ENCODE measurements around the gene NHERF1.

NHERF1 gene

DNA sequence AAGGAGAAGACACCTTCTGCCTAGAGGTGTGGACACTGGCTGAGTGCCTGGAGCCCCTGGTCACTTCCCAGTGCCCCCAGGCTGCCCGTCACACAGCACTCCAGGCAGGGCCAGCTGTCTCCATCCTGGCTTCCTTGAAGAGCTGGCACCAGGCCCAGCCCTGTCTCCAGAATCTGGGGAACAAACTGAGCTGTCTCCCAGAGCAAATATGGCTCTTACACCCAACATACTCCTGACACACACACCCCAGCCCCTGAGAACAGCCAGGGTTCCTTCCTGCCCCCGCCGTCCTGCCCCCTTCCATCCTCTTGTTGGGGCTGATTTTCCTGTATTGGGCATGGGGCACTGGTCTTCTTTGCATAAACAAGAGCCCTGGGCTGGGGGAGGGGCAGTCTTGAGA is 9.1 kb downstream of the NHERF1 start:
- Histone ChIP-seq H3K36me3 (ENCODE audit: low read length) (no peaks in the 10 kb centered on the region), H3F3A (ENCODE audit: insufficient read depth) (no peaks in the 10 kb centered on the region), H3K9me2 (replicated peaks; ENCODE audit: insufficient read depth, low read length) (no peaks in the 10 kb centered on the region), H3K4me2 (ENCODE audit: low read depth, low read length, poor library complexity, severe bottlenecking) (no peak overlapping the region), H3K27me3 (ENCODE audit: low read length) (no peaks in the 10 kb centered on the region), H3K4me3 (ENCODE audit: insufficient read depth, low read length, poor library complexity, severe bottlenecking) (no peak overlapping the region), H3K9me3 (ENCODE audit: insufficient read depth, low read length) (no peaks in the 10 kb centered on the region), H3K9ac (ENCODE audit: low read length) (no peak overlapping the region), H3K27ac (ENCODE audit: low read depth, low read length) (no peak overlapping the region), H2AFZ (ENCODE audit: low read depth, low read length, severe bottlenecking) (no peak overlapping the region), H4K20me1 (ENCODE audit: low read depth, low read length) (no peaks in the 10 kb centered on the region; the same call in 1 of the 2 replicates), H3K79me2 (ENCODE audit: insufficient read depth, low read length) (peaks cover 51% of the 10 kb centered on the region)
- TF ChIP-seq EZH2phosphoT487 (conservative IDR thresholded peaks at IDR 0.05; ENCODE audit: low read length), result no peak
- TF ChIP-seq, protein P1, sequence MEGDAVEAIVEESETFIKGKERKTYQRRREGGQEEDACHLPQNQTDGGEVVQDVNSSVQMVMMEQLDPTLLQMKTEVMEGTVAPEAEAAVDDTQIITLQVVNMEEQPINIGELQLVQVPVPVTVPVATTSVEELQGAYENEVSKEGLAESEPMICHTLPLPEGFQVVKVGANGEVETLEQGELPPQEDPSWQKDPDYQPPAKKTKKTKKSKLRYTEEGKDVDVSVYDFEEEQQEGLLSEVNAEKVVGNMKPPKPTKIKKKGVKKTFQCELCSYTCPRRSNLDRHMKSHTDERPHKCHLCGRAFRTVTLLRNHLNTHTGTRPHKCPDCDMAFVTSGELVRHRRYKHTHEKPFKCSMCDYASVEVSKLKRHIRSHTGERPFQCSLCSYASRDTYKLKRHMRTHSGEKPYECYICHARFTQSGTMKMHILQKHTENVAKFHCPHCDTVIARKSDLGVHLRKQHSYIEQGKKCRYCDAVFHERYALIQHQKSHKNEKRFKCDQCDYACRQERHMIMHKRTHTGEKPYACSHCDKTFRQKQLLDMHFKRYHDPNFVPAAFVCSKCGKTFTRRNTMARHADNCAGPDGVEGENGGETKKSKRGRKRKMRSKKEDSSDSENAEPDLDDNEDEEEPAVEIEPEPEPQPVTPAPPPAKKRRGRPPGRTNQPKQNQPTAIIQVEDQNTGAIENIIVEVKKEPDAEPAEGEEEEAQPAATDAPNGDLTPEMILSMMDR (IDR thresholded peaks at IDR 0.05; ENCODE audit: insufficient read depth, low read length, poor library complexity, severe bottlenecking), result no peak

DNA sequence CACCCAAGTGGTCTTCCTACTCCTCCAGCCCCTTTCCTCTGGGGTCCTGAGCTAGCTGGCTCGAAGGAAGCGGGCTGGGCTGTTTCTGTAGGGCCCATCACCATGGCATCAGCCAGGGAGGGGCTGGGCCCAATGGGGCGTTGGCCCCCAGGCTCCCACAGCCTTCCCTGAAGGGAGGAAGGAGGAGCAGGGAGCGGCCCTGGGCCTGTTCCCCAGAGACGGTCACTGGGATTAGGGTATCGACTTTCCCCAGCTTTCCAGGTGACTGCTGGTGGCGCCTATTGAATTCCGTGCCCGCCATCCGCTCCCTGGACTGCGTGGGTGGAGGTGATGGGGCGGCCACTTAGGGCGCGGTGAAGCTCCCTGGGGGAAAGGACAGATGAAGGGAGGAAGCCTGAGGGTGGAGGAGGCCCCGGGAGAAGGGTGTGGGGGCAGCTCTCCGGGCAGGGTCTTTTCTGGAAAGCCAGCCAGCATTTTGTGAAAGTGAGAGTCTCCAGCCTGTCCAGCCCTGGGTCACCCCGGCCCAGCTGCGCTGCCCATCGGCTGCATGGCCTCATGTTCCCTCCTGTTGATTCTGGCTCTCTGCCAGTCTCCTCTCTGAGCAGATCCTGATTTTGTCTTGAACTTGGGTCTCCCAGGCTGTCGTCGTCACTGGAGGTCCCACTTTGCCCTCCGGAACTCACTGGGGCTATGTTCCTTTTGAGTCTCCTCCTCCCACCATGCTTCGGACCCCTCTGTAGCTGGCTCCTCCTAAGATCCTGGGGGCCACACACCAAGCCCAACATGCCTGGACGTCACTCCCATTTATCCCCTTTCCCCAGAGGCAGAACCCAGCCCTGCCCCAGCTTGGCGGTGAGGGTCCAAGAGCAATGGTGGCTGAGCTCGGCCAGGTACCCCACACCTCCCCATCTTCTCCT is 9.8 kb downstream of the NHERF1 start:
- no peak overlapping the region for H3K27ac ChIP-seq (ENCODE audit: low read depth, low read length)
- H2AFZ ChIP-seq (ENCODE audit: low read depth, low read length, severe bottlenecking), result no peak overlapping the region
- no peaks in the 10 kb centered on the region for H3F3A ChIP-seq (ENCODE audit: insufficient read depth)
- H3K36me3 ChIP-seq (ENCODE audit: low read length), result no peaks in the 10 kb centered on the region
- no peak overlapping the region for H3K9ac ChIP-seq (ENCODE audit: low read length)
- no peaks in the 10 kb centered on the region for H3K9me3 ChIP-seq (ENCODE audit: insufficient read depth, low read length)
- peaks cover 44% of the 10 kb centered on the region for H3K79me2 ChIP-seq (ENCODE audit: insufficient read depth, low read length)
- H3K27me3 ChIP-seq (ENCODE audit: low read length), result no peaks in the 10 kb centered on the region
- no peaks in the 10 kb centered on the region; the same call in 1 of the 2 replicates for H4K20me1 ChIP-seq (ENCODE audit: low read depth, low read length)
- no peak for TF ChIP-seq EZH2phosphoT487 (conservative IDR thresholded peaks at IDR 0.05; ENCODE audit: low read length)
- TF ChIP-seq, protein P1 (IDR thresholded peaks at IDR 0.05; ENCODE audit: insufficient read depth, low read length, poor library complexity, severe bottlenecking), result no peak
- H3K4me2 ChIP-seq (ENCODE audit: low read depth, low read length, poor library complexity, severe bottlenecking), result no peak overlapping the region
- no peaks in the 10 kb centered on the region for H3K9me2 ChIP-seq (replicated peaks; ENCODE audit: insufficient read depth, low read length)
- no peak overlapping the region for H3K4me3 ChIP-seq (ENCODE audit: insufficient read depth, low read length, poor library complexity, severe bottlenecking)

DNA sequence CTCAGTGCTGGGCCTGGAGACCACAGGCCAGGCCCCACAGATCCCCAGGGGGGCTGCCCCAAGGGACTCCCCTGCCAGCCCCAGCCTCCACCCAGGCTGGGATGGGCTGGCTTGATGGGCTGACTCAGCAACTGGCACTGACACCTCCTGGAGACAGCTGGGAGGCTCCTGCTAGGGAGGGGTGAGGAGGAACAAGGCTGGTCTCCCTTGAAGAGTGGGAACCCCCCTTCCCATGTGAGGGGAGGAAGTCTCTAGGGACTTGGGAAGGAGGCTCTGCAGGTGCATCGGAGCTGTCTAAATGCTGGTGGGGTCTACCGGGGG is 10.4 kb downstream of the NHERF1 start:
- H3K4me3 ChIP-seq (ENCODE audit: insufficient read depth, low read length, poor library complexity, severe bottlenecking), result no peak overlapping the region
- H3K9me3 ChIP-seq (ENCODE audit: insufficient read depth, low read length), result no peaks in the 10 kb centered on the region
- no peak overlapping the region for H3K9ac ChIP-seq (ENCODE audit: low read length)
- H3K27ac ChIP-seq (ENCODE audit: low read depth, low read length), result no peak overlapping the region
- H3K36me3 ChIP-seq (ENCODE audit: low read length), result no peaks in the 10 kb centered on the region
- H3K79me2 ChIP-seq (ENCODE audit: insufficient read depth, low read length), result peaks cover 40% of the 10 kb centered on the region
- H3F3A ChIP-seq (ENCODE audit: insufficient read depth), result no peaks in the 10 kb centered on the region
- H2AFZ ChIP-seq (ENCODE audit: low read depth, low read length, severe bottlenecking), result no peak overlapping the region
- TF ChIP-seq, protein P1 (IDR thresholded peaks at IDR 0.05; ENCODE audit: insufficient read depth, low read length, poor library complexity, severe bottlenecking), result no peak
- no peak for TF ChIP-seq EZH2phosphoT487 (conservative IDR thresholded peaks at IDR 0.05; ENCODE audit: low read length)
- H4K20me1 ChIP-seq (ENCODE audit: low read depth, low read length), result no peaks in the 10 kb centered on the region
- no peak overlapping the region for H3K4me2 ChIP-seq (ENCODE audit: low read depth, low read length, poor library complexity, severe bottlenecking)
- no peaks in the 10 kb centered on the region for H3K27me3 ChIP-seq (ENCODE audit: low read length)
- H3K9me2 ChIP-seq (replicated peaks; ENCODE audit: insufficient read depth, low read length), result no peaks in the 10 kb centered on the region
